AG09309 (cell line): ENCODE data around the gene DNAJB4.

Source experiments
- DNase-seq: peaks from one replicate; pipeline ENCODE4 v3.0.0-alpha.2; 2010; ENCODE audit warnings: low read depth
- H3K4me3 ChIP-seq: 2 replicates; pipeline ENCODE4 v1.5.1; 2011; ENCODE audit warnings: mild to moderate bottlenecking, low read depth, low read length, moderate library complexity; ENCODE audit not compliant: control insufficient read depth
- TF ChIP-seq, protein P1 (sequence below): IDR thresholded peaks from 2 replicates; pipeline ENCODE4 v1.5.1; 2011; ENCODE audit warnings: mild to moderate bottlenecking, low read depth, low read length, inconsistent platforms; ENCODE audit not compliant: insufficient read depth, control insufficient read depth; ENCODE audit errors: missing control alignments

Gene DNAJB4

DNA sequence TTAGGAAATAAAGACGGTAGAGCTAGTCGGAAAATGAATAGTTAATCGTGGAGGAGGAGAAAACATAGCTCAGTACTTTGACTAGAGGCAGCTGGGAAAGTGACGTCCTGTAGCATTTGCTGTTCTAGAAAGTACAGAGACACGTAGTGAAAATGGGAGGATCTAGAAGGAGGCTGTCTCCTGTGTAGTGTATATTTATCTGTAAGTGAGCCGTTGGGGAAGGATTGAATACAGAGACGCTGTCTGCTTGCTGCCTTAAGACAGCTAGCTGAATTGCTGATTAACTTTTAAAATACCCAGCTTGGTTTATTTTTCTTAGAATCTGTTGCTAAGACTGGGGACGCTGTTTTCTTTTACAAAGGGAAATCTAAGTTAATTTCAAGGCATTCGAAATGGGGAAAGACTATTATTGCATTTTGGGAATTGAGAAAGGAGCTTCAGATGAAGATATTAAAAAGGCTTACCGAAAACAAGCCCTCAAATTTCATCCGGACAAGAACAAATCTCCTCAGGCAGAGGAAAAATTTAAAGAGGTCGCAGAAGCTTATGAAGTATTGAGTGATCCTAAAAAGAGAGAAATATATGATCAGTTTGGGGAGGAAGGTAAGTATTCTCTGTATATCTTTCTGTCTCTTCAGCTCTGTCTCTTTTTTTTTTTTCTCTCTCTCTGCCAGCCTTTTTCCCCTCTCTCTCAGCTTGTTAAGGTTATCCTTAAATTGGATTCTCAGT, at the start of gene DNAJB4:
DNAJB4 (plus strand) TSS at position 221 of the 729 bp plus-strand sequence; CDS start at position 393, 172 bp downstream.
- DNase-seq, result peak; percentile 93
- peak within 1 kb of the TSS; percentile 49 for H3K4me3 ChIP-seq
- TF ChIP-seq, protein P1, sequence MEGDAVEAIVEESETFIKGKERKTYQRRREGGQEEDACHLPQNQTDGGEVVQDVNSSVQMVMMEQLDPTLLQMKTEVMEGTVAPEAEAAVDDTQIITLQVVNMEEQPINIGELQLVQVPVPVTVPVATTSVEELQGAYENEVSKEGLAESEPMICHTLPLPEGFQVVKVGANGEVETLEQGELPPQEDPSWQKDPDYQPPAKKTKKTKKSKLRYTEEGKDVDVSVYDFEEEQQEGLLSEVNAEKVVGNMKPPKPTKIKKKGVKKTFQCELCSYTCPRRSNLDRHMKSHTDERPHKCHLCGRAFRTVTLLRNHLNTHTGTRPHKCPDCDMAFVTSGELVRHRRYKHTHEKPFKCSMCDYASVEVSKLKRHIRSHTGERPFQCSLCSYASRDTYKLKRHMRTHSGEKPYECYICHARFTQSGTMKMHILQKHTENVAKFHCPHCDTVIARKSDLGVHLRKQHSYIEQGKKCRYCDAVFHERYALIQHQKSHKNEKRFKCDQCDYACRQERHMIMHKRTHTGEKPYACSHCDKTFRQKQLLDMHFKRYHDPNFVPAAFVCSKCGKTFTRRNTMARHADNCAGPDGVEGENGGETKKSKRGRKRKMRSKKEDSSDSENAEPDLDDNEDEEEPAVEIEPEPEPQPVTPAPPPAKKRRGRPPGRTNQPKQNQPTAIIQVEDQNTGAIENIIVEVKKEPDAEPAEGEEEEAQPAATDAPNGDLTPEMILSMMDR, result no peak

DNA sequence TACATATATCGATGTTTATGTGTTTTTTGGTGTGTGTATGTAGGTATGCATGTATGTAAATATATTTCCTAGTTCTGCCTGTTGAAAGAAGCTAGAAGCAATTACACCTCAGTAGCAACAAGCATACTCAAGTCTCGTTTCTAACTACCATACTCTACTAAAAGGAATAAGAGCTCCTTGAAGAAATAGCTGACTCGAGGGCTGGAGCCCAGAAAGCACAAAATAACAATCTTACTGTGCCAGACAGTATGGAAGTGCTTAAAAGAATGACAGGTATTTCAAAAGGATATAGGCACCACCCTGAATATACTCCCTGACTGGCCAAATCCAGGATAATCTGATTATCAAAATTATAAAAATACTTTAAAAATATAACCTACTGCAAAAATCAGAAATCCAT, 49.0 kb upstream of the DNAJB4 start:
- H3K4me3 ChIP-seq, result no peak overlapping the region
- TF ChIP-seq, protein P1, result no peak
- DNase-seq, result no peak

DNA sequence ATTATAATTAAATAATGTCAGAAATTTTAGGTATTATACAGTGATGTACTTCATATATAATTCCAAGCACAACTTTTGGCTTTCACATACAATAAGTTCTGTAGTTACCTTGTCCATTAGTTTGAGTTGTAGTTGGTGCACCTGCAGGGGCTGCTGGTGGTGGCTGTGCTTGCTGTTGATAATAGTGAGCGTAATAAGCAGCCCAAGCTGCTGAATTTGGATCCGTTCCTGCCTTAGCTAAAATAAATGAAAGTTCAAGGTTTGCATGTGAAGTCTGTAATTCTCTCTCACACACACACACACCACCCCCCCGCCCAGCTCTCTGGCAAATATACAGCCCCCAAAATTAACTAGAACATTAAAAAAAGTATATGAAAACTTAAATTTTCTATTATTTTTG, 48.3 kb upstream of the DNAJB4 start:
- H3K4me3 ChIP-seq, result no peak overlapping the region
- TF ChIP-seq, protein P1, result no peak
- DNase-seq, result no peak

DNA sequence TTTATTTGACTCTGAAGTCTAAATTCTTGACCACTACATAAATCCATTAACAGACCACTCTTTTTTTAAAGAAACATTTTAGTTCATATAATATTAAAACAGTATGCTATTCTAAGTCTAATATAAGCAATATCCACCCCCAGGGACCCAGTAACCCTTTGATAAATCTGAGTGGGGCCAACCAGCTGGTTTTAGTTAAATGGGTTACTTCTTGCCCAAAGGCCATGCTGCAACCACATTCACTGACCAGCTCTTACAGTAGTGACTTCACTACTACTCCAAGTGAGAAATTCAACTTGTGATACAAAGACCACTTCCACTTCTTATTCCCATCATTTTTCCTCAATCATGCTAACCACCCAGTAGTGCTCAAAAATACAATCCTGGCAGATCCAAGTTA, 46.3 kb upstream of the DNAJB4 start:
- TF ChIP-seq, protein P1, result no peak
- no peak overlapping the region for H3K4me3 ChIP-seq
- DNase-seq, result no peak

DNA sequence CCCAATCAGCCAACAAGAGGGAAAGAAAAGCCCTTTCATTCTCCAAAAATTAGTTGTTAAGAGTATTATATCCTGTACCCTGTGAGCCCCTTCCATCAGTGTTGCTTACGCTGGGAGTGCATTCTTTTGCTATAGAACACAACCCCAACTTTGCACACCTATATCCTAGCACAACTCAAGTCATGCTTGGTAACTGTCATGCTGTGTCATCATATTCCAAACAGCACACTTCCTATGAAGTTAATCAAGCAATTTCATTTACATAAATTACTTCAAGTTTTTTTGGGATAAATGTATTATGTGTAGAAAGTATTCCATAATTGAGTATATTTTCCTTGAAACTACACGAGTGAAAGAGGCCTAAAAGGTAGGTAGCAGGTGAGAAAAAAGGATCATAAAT, 45.9 kb upstream of the DNAJB4 start:
- TF ChIP-seq, protein P1, result no peak
- no peak for DNase-seq

DNA sequence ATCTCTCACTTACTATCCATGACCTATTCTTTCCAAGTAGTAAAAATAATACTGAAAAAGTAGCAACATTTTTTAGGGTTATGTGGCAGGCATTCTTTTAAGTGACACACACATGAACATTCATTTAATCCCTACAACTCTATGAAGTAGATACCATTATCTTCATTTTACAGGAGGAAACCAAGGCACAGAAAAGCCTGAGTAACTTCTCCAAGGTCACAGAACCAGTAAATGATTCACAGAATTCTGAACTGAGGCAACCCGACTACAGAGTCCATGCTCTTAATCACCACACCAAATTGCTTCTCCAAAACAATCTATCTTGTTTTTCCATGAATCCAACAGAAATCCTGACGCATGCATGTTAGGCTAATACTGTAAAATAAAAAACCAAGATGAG, 43.3 kb upstream of the DNAJB4 start:
- no peak overlapping the region for H3K4me3 ChIP-seq
- DNase-seq, result no peak
- TF ChIP-seq, protein P1, result no peak

More for the DNA sequence above, 45.9 kb upstream of the DNAJB4 start:
- H3K4me3 ChIP-seq, result no peak overlapping the region
